PC-3 (cell line): ENCODE measurements around the gene LATS1. TPM values are rescaled to one million over a fixed set of nuclear protein-coding genes. Genes with fewer than 3 reads are reported as not detected.

Experiments
- ATAC-seq: fragments of 200-7000 bp; cut with Tn5 transposase; 2 replicates; pipeline ENCODE4 v1.9.1; 2020; ENCODE audit warnings: mild to moderate bottlenecking, moderate library complexity
- Bru-seq: library from RNA; stranded (reverse); fragments of 400-500 nt; gene quantifications from one replicate; lab custom pipeline; 2021; lab: Mats Ljungman, UMichigan
- BruChase-seq, 2 experiments: library from RNA; stranded (reverse); fragments of 400-500 nt; gene quantifications; one replicate each; lab custom pipeline; 2021; lab: Mats Ljungman, UMichigan
- BruUV-seq: library from RNA; stranded (reverse); fragments of 400-500 nt; replicated peaks from 2 replicates; lab custom pipeline; 2021; lab: Mats Ljungman, UMichigan
- CTCF ChIA-PET: fragments of 300-600 bp; sonication (Branson Sonifier 250); formaldehyde crosslinking; loops from one replicate; lab custom pipeline; 2022; ENCODE audit warnings: antibody characterized with exemption; lab: Charles Lee
- POLR2A ChIA-PET: fragments of 300-600 bp; sonication (Branson Sonifier 250); formaldehyde crosslinking; loops from one replicate; lab custom pipeline; 2022; ENCODE audit warnings: antibody characterized with exemption; ENCODE audit not compliant: unreplicated experiment; lab: Charles Lee
- DNase-seq: peaks from one replicate; pipeline ENCODE4 v3.0.0-alpha.2; 2015
- H2AFZ ChIP-seq: fragments of 300-600 bp; sonication (generic); 2 replicates; pipeline ENCODE4 v1.6.0; 2016; ENCODE audit warnings: antibody characterized with exemption, low read length
- H3F3A ChIP-seq: fragments of 300-600 bp; sonication (generic); one replicate; pipeline ENCODE4 v1.6.0; 2017; ENCODE audit warnings: antibody characterized with exemption, low read length, control low read depth, mild to moderate bottlenecking; ENCODE audit not compliant: unreplicated experiment
- H3K27ac ChIP-seq: fragments of 300-600 bp; sonication (generic); 2 replicates; pipeline ENCODE4 v1.5.1; 2016; ENCODE audit warnings: mild to moderate bottlenecking, low read length
- H3K27me3 ChIP-seq: fragments of 300-600 bp; sonication (generic); 2 replicates; pipeline ENCODE4 v1.6.1; 2016; ENCODE audit warnings: low read length, mixed read lengths
- H3K36me3 ChIP-seq: fragments of 300-600 bp; sonication (generic); 2 replicates; pipeline ENCODE4 v1.6.1; 2016; ENCODE audit warnings: low read depth, mixed run types, low read length, mixed read lengths
- H3K4me1 ChIP-seq: fragments of 300-600 bp; sonication (generic); 2 replicates; pipeline ENCODE4 v1.5.1; 2016; ENCODE audit warnings: low read length; ENCODE audit not compliant: insufficient read depth
- H3K4me2 ChIP-seq: fragments of 300-600 bp; sonication (generic); 2 replicates; pipeline ENCODE4 v1.6.0; 2016; ENCODE audit warnings: low read length
- H3K4me3 ChIP-seq: fragments of 300-600 bp; sonication (generic); 2 replicates; pipeline ENCODE4 v1.5.1; 2016; ENCODE audit warnings: mild to moderate bottlenecking, low read length, mixed read lengths
- H3K79me2 ChIP-seq: fragments of 300-600 bp; sonication (generic); 2 replicates; pipeline ENCODE4 v1.6.1; 2017; ENCODE audit warnings: low read length, mixed read lengths
- H3K9ac ChIP-seq: fragments of 300-600 bp; sonication (generic); 2 replicates; pipeline ENCODE4 v1.6.0; 2016; ENCODE audit warnings: mild to moderate bottlenecking, low read length
- H3K9me2 ChIP-seq: fragments of 300-600 bp; sonication (generic); replicated peaks from 2 replicates; pipeline ENCODE4 v1.6.1; 2016; ENCODE audit warnings: mixed run types, low read length, mixed read lengths
- H3K9me3 ChIP-seq: fragments of 300-600 bp; sonication (generic); 2 replicates; pipeline ENCODE4 v1.6.1; 2016; ENCODE audit warnings: low read length, mixed read lengths
- H4K20me1 ChIP-seq: fragments of 300-600 bp; sonication (generic); 2 replicates; pipeline ENCODE4 v1.6.1; 2016; ENCODE audit warnings: low read length, mixed read lengths
- EZH2 ChIP-seq: fragments of 300-600 bp; sonication (generic); IDR thresholded peaks from one replicate; pipeline ENCODE4 v1.6.1; 2017; ENCODE audit warnings: antibody characterized with exemption, mild to moderate bottlenecking, low read length; ENCODE audit not compliant: unreplicated experiment
- EZH2phosphoT487 ChIP-seq: fragments of 300-600 bp; sonication (generic); IDR thresholded peaks from 2 replicates; pipeline ENCODE4 v1.6.1; 2018; ENCODE audit warnings: mild to moderate bottlenecking, antibody characterized with exemption, low read length, borderline replicate concordance
- intact Hi-C: fragments of 100-400 bp; cut with micrococcal nuclease; formaldehyde crosslinking; loops from 2 replicates; pipeline ENCODE4 v1.9.0; 2023
- long read RNA-seq: library from polyadenylated mRNA; unstranded; transcript quantifications from one replicate; pipeline ENCODE4 v2.0.0, GENCODE V29; 2021; ENCODE audit not compliant: unreplicated experiment
- total RNA-seq: library from RNA; depleted of rRNA; stranded (reverse); fragments of >200 nt; gene quantifications from 2 replicates; pipeline ENCODE4 v1.2.3, GENCODE V29; 2014; rRNA removed
- TF ChIP-seq, protein P1 (sequence below): fragments of 300-600 bp; sonication (generic); conservative IDR thresholded peaks from 2 replicates; pipeline ENCODE4 v1.5.1; 2017; ENCODE audit warnings: antibody characterized with exemption, low read depth, mild to moderate bottlenecking, low read length

Gene LATS1
- 9.2 and 9.7 TPM in 2 replicates for total RNA-seq
- Bru-seq, nascent RNA, result percentile 71 among the genes with signal in this experiment
- percentile 79 among the genes with signal in this experiment for BruChase-seq, experiment 1, labeled RNA remaining after a 6-hour chase
- BruChase-seq, experiment 2, labeled RNA remaining after a 2-hour chase, result percentile 75 among the genes with signal in this experiment
- long read RNA-seq, partial matches to known transcripts, result 1 of 10 reads
- long read RNA-seq, other reads (novel, unspliced or antisense), result 8 of 10 reads

DNA sequence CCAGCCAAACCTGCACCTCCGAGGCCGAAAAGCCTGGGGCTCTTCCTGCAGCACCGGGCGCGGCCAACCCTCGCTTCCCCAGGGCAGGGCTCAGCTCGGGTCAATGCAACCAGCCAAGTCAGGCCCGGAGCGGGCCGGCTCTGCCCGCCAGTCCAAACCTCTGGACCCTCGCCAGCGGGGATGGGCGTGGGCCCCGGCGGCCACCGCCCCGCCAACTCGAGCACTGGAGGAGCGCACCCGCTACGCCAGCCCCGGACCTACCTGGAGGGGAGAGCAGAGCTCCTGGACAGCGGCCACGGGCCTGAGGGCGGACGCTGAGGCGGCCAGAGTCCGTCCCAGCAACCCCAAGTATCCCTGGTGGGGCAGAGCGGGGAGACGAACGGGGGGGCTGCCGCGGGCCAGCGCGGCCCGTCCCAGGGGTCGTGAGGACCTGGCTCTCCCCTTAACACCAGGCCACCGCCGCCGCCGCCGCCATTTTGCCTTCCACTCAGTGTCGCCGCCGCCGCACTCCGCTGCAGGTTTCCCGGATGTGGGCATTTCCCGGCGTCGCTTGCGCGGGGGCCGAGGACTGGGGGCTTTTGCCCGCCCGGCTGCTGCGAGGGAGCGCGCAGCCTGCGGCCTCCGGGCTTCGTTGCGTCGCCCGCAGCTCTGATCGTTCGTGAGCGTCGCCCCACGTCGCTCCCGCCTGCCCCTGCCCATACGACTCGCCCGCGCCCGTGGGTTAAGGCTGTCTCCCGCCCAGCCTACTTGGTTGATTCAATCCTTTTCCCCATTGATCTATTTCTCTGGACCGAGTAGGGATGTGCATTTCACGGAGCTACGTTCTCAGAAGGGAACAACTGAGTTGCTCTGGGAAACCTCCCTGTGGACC, at the start of gene LATS1:
Gene LATS1, minus strand, starts transcription at position 514 of the 871 bp plus-strand sequence. CDS start 15,975 bp downstream, outside the sequence.
- no TSS peak for BruUV-seq
- H3K27ac ChIP-seq, result peak within 1 kb of the TSS; percentile 94
- ChIA-PET CTCF (no interaction called here), POLR2A (interaction anchor here (0.6 to 0.7 kb wide), 4 partner anchors 13 to 260 kb away, joined by 3 to 11 read pairs (median 6); no protein-coding TSS in a partner anchor)
- H3K9me2 ChIP-seq, result no peaks in the 10 kb centered on the region
- TF ChIP-seq EZH2phosphoT487 (no peak), EZH2 (no peak)
- TF ChIP-seq, protein P1, sequence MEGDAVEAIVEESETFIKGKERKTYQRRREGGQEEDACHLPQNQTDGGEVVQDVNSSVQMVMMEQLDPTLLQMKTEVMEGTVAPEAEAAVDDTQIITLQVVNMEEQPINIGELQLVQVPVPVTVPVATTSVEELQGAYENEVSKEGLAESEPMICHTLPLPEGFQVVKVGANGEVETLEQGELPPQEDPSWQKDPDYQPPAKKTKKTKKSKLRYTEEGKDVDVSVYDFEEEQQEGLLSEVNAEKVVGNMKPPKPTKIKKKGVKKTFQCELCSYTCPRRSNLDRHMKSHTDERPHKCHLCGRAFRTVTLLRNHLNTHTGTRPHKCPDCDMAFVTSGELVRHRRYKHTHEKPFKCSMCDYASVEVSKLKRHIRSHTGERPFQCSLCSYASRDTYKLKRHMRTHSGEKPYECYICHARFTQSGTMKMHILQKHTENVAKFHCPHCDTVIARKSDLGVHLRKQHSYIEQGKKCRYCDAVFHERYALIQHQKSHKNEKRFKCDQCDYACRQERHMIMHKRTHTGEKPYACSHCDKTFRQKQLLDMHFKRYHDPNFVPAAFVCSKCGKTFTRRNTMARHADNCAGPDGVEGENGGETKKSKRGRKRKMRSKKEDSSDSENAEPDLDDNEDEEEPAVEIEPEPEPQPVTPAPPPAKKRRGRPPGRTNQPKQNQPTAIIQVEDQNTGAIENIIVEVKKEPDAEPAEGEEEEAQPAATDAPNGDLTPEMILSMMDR, result no peak
- no peaks in the 10 kb centered on the region for H3K36me3 ChIP-seq
- H3K9ac ChIP-seq, result peak within 1 kb of the TSS; percentile 99
- peak within 1 kb of the TSS; percentile 77 for H2AFZ ChIP-seq
- DNase-seq (peak; percentile 75), ATAC-seq (peak; percentile 80)
- intact Hi-C loops, result loop anchor here (5.0 kb wide), 2 partner anchors 71 to 151 kb away; partner anchors contain the start of genes GINM1 and KATNA1
- peaks cover 10% of the 10 kb centered on the region; the same call in 1 of the 2 replicates for H4K20me1 ChIP-seq
- no peaks in the 10 kb centered on the region for H3K9me3 ChIP-seq
- H3K4me2 ChIP-seq, result peak within 1 kb of the TSS; percentile 91
- no peaks in the 10 kb centered on the region for H3F3A ChIP-seq
- H3K27me3 ChIP-seq, result no peaks in the 10 kb centered on the region
- H3K4me3 ChIP-seq, result peak within 1 kb of the TSS; percentile 87
- peaks cover 59% of the 10 kb centered on the region for H3K79me2 ChIP-seq
- H3K4me1 ChIP-seq, result peaks cover 8% of the 10 kb centered on the region

DNA sequence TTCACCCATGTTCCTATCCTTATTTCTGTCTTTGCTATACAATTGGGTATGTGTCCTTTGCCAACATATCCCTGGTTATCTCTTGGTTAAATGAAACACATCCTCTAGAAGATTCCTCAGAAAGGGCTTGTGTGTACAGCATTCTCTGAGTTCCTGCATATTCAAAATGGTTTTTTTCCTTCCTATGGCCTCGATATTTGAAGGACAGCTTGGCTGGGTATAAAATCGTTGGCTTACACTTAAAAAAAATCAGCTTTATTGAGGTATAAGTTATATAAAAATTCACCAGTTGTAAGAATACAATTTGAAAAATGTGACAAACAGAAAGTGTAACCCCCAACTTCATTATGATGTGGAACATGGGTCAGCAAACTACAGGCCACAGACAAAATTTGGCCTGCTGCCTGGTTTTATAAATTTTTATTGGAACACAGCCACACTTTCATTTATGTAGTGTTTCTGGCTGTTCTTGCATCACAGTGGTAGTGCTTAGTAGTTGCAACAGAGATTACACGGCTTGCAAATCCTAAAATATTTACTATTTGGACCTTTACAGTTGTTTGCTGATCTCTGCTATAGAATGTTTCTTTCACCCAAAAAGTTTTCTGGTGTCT, 48.4 kb upstream of the LATS1 start:
- H3F3A ChIP-seq, result no peaks in the 10 kb centered on the region
- 0 out of 2 replicates have a peak, but pooled peaks cover 4% of the 10 kb centered on the region for H4K20me1 ChIP-seq
- peaks cover 6% of the 10 kb centered on the region; the same call in 1 of the 2 replicates for H3K4me1 ChIP-seq
- no peak overlapping the region for H2AFZ ChIP-seq
- DNase-seq (peak; percentile 51), ATAC-seq (no peak)
- no TSS peak for BruUV-seq
- H3K9ac ChIP-seq, result no peak overlapping the region
- no peaks in the 10 kb centered on the region for H3K27me3 ChIP-seq
- ChIA-PET CTCF (no interaction called here), POLR2A (no interaction called here)
- H3K9me2 ChIP-seq, result no peaks in the 10 kb centered on the region
- H3K27ac ChIP-seq, result no peak overlapping the region
- no peak overlapping the region for H3K4me3 ChIP-seq
- intact Hi-C loops, result no loop called here
- H3K36me3 ChIP-seq, result peaks cover 10% of the 10 kb centered on the region
- no peak overlapping the region for H3K4me2 ChIP-seq
- H3K9me3 ChIP-seq, result no peaks in the 10 kb centered on the region
- TF ChIP-seq EZH2phosphoT487, result no peak
- H3K79me2 ChIP-seq, result peaks cover 61% of the 10 kb centered on the region

DNA sequence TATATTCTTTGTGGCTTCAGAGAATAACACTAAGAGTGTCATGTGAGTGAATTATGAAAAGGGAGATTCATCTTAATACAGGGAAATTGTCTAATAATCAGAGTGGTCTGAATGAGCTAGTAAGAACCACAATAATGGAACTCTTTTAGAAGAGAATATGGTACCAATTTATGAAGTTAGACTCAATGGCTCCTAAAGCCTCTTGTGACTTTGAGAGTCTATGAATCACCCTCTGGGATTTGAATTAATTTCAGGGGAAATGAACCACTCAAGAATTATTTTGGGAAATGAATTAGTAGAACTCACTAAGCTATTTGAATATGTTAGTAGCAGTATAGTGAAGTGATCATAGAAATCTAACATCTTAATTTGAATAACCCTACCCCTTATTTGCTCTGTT, 46.0 kb upstream of the LATS1 start:
- ATAC-seq, result no peak
- Histone ChIP-seq H3K9ac (no peak overlapping the region), H3K79me2 (peaks cover 63% of the 10 kb centered on the region), H3K36me3 (peaks cover 10% of the 10 kb centered on the region), H3F3A (no peaks in the 10 kb centered on the region), H3K9me2 (no peaks in the 10 kb centered on the region), H2AFZ (no peak overlapping the region), H3K4me3 (no peak overlapping the region), H3K27me3 (no peaks in the 10 kb centered on the region), H3K4me2 (no peak overlapping the region), H3K4me1 (peaks cover 6% of the 10 kb centered on the region; the same call in 1 of the 2 replicates), H4K20me1 (0 out of 2 replicates have a peak, but pooled peaks cover 4% of the 10 kb centered on the region), H3K27ac (no peak overlapping the region), H3K9me3 (no peaks in the 10 kb centered on the region)
- TF ChIP-seq EZH2phosphoT487, result no peak
- no peak for TF ChIP-seq EZH2
- TF ChIP-seq, protein P1, result no peak
- BruUV-seq, result no TSS peak
- intact Hi-C loops, result no loop called here
- DNase-seq, result no peak
- ChIA-PET CTCF (no interaction called here), POLR2A (no interaction called here)
